Measurements from ENCODE around the gene THAP7.

THAP7 gene

GRCh38 chr22:20979243-20979809 is 22.6 kb downstream of the THAP7 start:
- H3K27ac ChIP-seq: no peak overlapping the region
- peaks cover 0 to 10% (median 0%) of the 10 kb centered on the region in 3 donors for H3K9me3 ChIP-seq
- no peak for DNase-seq
- no peak for TF ChIP-seq CTCF (IDR thresholded peaks at IDR 0.05)
- peaks cover 0 to 10% (median 0%) of the 10 kb centered on the region in 3 donors for H3K36me3 ChIP-seq
- peak overlapping the region; percentile 9 to 21 for H3K4me3 ChIP-seq
- H3K4me1 ChIP-seq: peaks cover 0 to 41% (median 23%) of the 10 kb centered on the region in 4 donors
- H3K27me3 ChIP-seq: peaks cover 0 to 40% of the 10 kb centered on the region in 2 donors
- intact Hi-C loops (cut with DNase I; ENCODE audit: low total_unique reads): no loop called here

- H3K9me3 ChIP-seq: peaks cover 0 to 10% (median 0%) of the 10 kb centered on the region in 3 donors
- H3K4me3 ChIP-seq: no peak overlapping the region
- no peak for DNase-seq
- peaks cover 0 to 49% of the 10 kb centered on the region in 2 donors for H3K27me3 ChIP-seq
- H3K36me3 ChIP-seq: peaks cover 0 to under 1% (median 0%) of the 10 kb centered on the region in 3 donors
- H3K4me1 ChIP-seq: peaks cover 0 to 32% (median 20%) of the 10 kb centered on the region in 4 donors
- intact Hi-C loops (cut with DNase I; ENCODE audit: low total_unique reads): no loop called here
- no peak for TF ChIP-seq CTCF (IDR thresholded peaks at IDR 0.05)
- H3K27ac ChIP-seq: no peak overlapping the region
Measured at GRCh38 chr22:20978419-20978818, 23.5 kb downstream of the THAP7 start.

- Histone ChIP-seq H3K27me3 (peaks cover 0 to 53% of the 10 kb centered on the region in 2 donors), H3K4me1 (peaks cover 0 to 24% (median 14%) of the 10 kb centered on the region in 4 donors), H3K27ac (no peak overlapping the region), H3K36me3 (no peaks in the 10 kb centered on the region), H3K4me3 (no peak overlapping the region), H3K9me3 (peaks cover 0 to 10% (median 0%) of the 10 kb centered on the region in 3 donors)
- TF ChIP-seq CTCF (IDR thresholded peaks at IDR 0.05): no peak
- no peak for DNase-seq
- intact Hi-C loops (cut with DNase I; ENCODE audit: low total_unique reads): no loop called here
Measured at GRCh38 chr22:20977516-20978170, 24.3 kb downstream of the THAP7 start.

GRCh38 chr22:20977019-20977418 is 24.9 kb downstream of the THAP7 start:
- no peak for DNase-seq
- peaks cover 0 to 22% (median 14%) of the 10 kb centered on the region in 4 donors for H3K4me1 ChIP-seq
- H3K27ac ChIP-seq: no peak overlapping the region
- peaks cover 0 to 10% (median 0%) of the 10 kb centered on the region in 3 donors for H3K9me3 ChIP-seq
- no peak overlapping the region for H3K4me3 ChIP-seq
- intact Hi-C loops (cut with DNase I; ENCODE audit: low total_unique reads): no loop called here
- peaks cover 0 to 53% of the 10 kb centered on the region in 2 donors for H3K27me3 ChIP-seq
- TF ChIP-seq CTCF (IDR thresholded peaks at IDR 0.05): no peak
- no peaks in the 10 kb centered on the region for H3K36me3 ChIP-seq

- H3K27ac ChIP-seq: no peak overlapping the region
- H3K4me3 ChIP-seq: no peak overlapping the region
- DNase-seq: no peak
- no peak for TF ChIP-seq CTCF (IDR thresholded peaks at IDR 0.05)
- H3K4me1 ChIP-seq: peaks cover 0 to 18% (median 12%) of the 10 kb centered on the region in 4 donors
- intact Hi-C loops (cut with DNase I; ENCODE audit: low total_unique reads): no loop called here
- no peaks in the 10 kb centered on the region for H3K36me3 ChIP-seq
- peaks cover 0 to 10% (median 0%) of the 10 kb centered on the region in 3 donors for H3K9me3 ChIP-seq
- H3K27me3 ChIP-seq: peaks cover 0 to 53% of the 10 kb centered on the region in 2 donors
Measured at GRCh38 chr22:20976291-20976877, 25.5 kb downstream of the THAP7 start.
